Keratinocyte (primary cell): ENCODE measurements around the gene TGM5. TPM values are rescaled to one million over a fixed set of nuclear protein-coding genes. Genes with fewer than 3 reads are reported as not detected.

Experiments used
- DNase-seq: peaks from one replicate; pipeline ENCODE4 v3.0.0-alpha.2; 2011; ENCODE audit warnings: low read depth, missing footprints, low spot score
- FAIRE-seq: peaks from 2 replicates; lab custom pipeline; 2011; peaks lifted over from hg19 to GRCh38; lab: Jason Lieb, UNC
- H2AFZ ChIP-seq: 2 replicates; pipeline ENCODE4 v1.6.0; 2012; ENCODE audit warnings: low read length, control low read depth, inconsistent platforms; ENCODE audit not compliant: control insufficient read depth
- H3K27ac ChIP-seq: 2 replicates; pipeline ENCODE4 v1.5.1; 2011; ENCODE audit warnings: low read length; ENCODE audit not compliant: control insufficient read depth, insufficient read depth
- H3K27me3 ChIP-seq: 3 replicates; pipeline ENCODE4 v1.6.0; 2011; ENCODE audit warnings: low read length; ENCODE audit not compliant: control insufficient read depth, insufficient read depth; ENCODE audit errors: extremely low read depth
- H3K36me3 ChIP-seq, 2 experiments: 2 replicates in 1 of 2; 3 replicates in 1 of 2; pipeline ENCODE4 v1.5.1; 2011; ENCODE audit warnings: low read length in 2 of 2, mild to moderate bottlenecking in 1 of 2; ENCODE audit not compliant: control insufficient read depth in 2 of 2, insufficient read depth in 2 of 2; ENCODE audit errors: extremely low read depth in 1 of 2
- H3K4me1 ChIP-seq: 3 replicates; pipeline ENCODE4 v1.5.1; 2011; ENCODE audit warnings: low read length; ENCODE audit not compliant: control insufficient read depth, insufficient read depth; ENCODE audit errors: extremely low read depth
- H3K4me2 ChIP-seq: 3 replicates; pipeline ENCODE4 v1.6.0; 2011; ENCODE audit warnings: low read depth, low read length; ENCODE audit not compliant: control insufficient read depth, insufficient read depth; ENCODE audit errors: extremely low read depth
- H3K4me3 ChIP-seq, 3 experiments: fragments of 200-600 bp in 1 of 3; sonication (generic) in 1 of 3; 2 replicates in 2 of 3; 3 replicates in 1 of 3; pipeline ENCODE4 v1.5.1; 2011 to 2016; ENCODE audit warnings: low read length in 3 of 3, mild to moderate bottlenecking in 3 of 3, control low read depth in 2 of 3, inconsistent platforms in 1 of 3, low read depth in 1 of 3, mixed read lengths in 1 of 3, mixed run types in 1 of 3, moderate library complexity in 1 of 3; ENCODE audit not compliant: control insufficient read depth in 2 of 3, insufficient read depth in 2 of 3; ENCODE audit errors: extremely low read depth in 1 of 3
- H3K79me2 ChIP-seq: 2 replicates; pipeline ENCODE4 v1.6.0; 2012; ENCODE audit warnings: low read length; ENCODE audit not compliant: control insufficient read depth, insufficient read depth
- H3K9ac ChIP-seq: 3 replicates; pipeline ENCODE4 v1.6.0; 2011; ENCODE audit warnings: low read length; ENCODE audit not compliant: control insufficient read depth, insufficient read depth; ENCODE audit errors: extremely low read depth
- H3K9me1 ChIP-seq: 3 replicates; pipeline ENCODE4 v1.6.0; 2011; ENCODE audit warnings: low read length; ENCODE audit not compliant: control insufficient read depth, insufficient read depth; ENCODE audit errors: extremely low read depth
- H3K9me3 ChIP-seq: 2 replicates; pipeline ENCODE4 v1.5.1; 2012; ENCODE audit warnings: low read depth, low read length; ENCODE audit not compliant: control insufficient read depth
- H4K20me1 ChIP-seq: 3 replicates; pipeline ENCODE4 v1.6.0; 2011; ENCODE audit warnings: low read length; ENCODE audit not compliant: control insufficient read depth, insufficient read depth; ENCODE audit errors: extremely low read depth
- CTCF ChIP-seq, 3 experiments: IDR thresholded peaks in 1 of 3; conservative IDR thresholded peaks in 1 of 3; optimal IDR thresholded peaks in 1 of 3; 2 replicates in 2 of 3; 3 replicates in 1 of 3; pipeline versions ENCODE3 to v1.5.1; 2011; ENCODE audit warnings: low read length in 3 of 3, mild to moderate bottlenecking in 3 of 3, moderate library complexity in 2 of 3, control low read depth in 1 of 3, inconsistent platforms in 1 of 3; ENCODE audit not compliant: insufficient read depth in 2 of 3; ENCODE audit errors: extremely low read depth in 1 of 3
- EZH2 ChIP-seq: IDR thresholded peaks from one replicate; pipeline ENCODE4 v1.6.1; 2012; ENCODE audit warnings: inconsistent platforms, mild to moderate bottlenecking, low read length, moderate library complexity
- dilution Hi-C: fragments of 300-500 bp; cut with MboI; formaldehyde crosslinking; loops from one replicate; pipeline ENCODE4 v1.7.0; 2020; ENCODE audit warnings: low sequenced_read_pairs; ENCODE audit not compliant: extremely low pct_ligation_motif_present
- polyA plus RNA-seq, 5 experiments: library from polyadenylated mRNA; depleted of rRNA in 3 of 5; stranded (reverse) in 3 of 5; stranded (forward) in 1 of 5; unstranded in 1 of 5; fragments of >200 nt; gene quantifications; 1 replicate in 1 of 5; 2 replicates in 3 of 5; 3 replicates in 1 of 5; pipeline versions ENCODE4 v1.2.1 to v1.2.3, GENCODE V29; 2011 to 2012; ENCODE audit warnings: missing spikeins in 2 of 5, low read depth in 1 of 5, low replicate concordance in 1 of 5

Gene TGM5
- polyA plus RNA-seq, 1 donor (not counting 4 experiments of a cell fraction or from before 2014, with no cell fraction given) = not detected

- TF ChIP-seq CTCF (optimal IDR thresholded peaks at IDR 0.05 in 1 of 3, IDR thresholded peaks at IDR 0.05 in 1 of 3, conservative IDR thresholded peaks at IDR 0.05 in 1 of 3; ENCODE audit: extremely low read depth in 1 of 3, insufficient read depth in 2 of 3, low read length in 3 of 3) (no peak), EZH2 (no peak)
- H3K4me2 ChIP-seq = no peak overlapping the region
- DNase-seq (no peak), FAIRE-seq (no peak)
- dilution Hi-C loops = no loop called here
- H4K20me1 ChIP-seq = no peaks in the 10 kb centered on the region
- H3K9ac ChIP-seq = no peak overlapping the region
- H3K9me1 ChIP-seq = no peaks in the 10 kb centered on the region
- H2AFZ ChIP-seq = no peak overlapping the region
- H3K4me1 ChIP-seq = no peaks in the 10 kb centered on the region
- no peaks in the 10 kb centered on the region for H3K9me3 ChIP-seq
- no peak overlapping the region for H3K4me3 ChIP-seq
- no peaks in the 10 kb centered on the region for H3K36me3 ChIP-seq
- H3K27ac ChIP-seq = no peak overlapping the region
- peaks cover 23% of the 10 kb centered on the region for H3K27me3 ChIP-seq
- no peaks in the 10 kb centered on the region for H3K79me2 ChIP-seq
These were observed 55.9 kb downstream of the TGM5 start for GRCh38 chr15:43210807-43211206.

- no peak overlapping the region for H3K9ac ChIP-seq
- no peak for DNase-seq
- no peaks in the 10 kb centered on the region for H3K4me1 ChIP-seq
- TF ChIP-seq EZH2 (no peak), CTCF (optimal IDR thresholded peaks at IDR 0.05 in 1 of 3, IDR thresholded peaks at IDR 0.05 in 1 of 3, conservative IDR thresholded peaks at IDR 0.05 in 1 of 3; ENCODE audit: extremely low read depth in 1 of 3, insufficient read depth in 2 of 3, low read length in 3 of 3) (no peak)
- H3K4me2 ChIP-seq = no peak overlapping the region
- peaks cover 23% of the 10 kb centered on the region for H3K27me3 ChIP-seq
- H2AFZ ChIP-seq = no peak overlapping the region
- no peak overlapping the region for H3K27ac ChIP-seq
- no peaks in the 10 kb centered on the region for H3K9me3 ChIP-seq
- H3K4me3 ChIP-seq = no peak overlapping the region
- dilution Hi-C loops = no loop called here
- H4K20me1 ChIP-seq = no peaks in the 10 kb centered on the region
- no peaks in the 10 kb centered on the region for H3K9me1 ChIP-seq
- no peaks in the 10 kb centered on the region for H3K79me2 ChIP-seq
- no peak for FAIRE-seq
- H3K36me3 ChIP-seq = no peaks in the 10 kb centered on the region
These were observed 56.5 kb downstream of the TGM5 start for GRCh38 chr15:43210172-43210745.
